NCI-H446 treated with DMSO at 0.1 percent for 48 hours (cell line): ENCODE data around the gene RING1.

Experiments used
- DNase-seq: peaks from one replicate; lab custom pipeline; 2025; lab: John Stamatoyannopoulos, UW

RING1 gene

GRCh38 chr6:33208091-33208967 lies at the start of gene RING1:
Gene RING1 (plus strand): TSS chr6:33208500. CDS start chr6:33208823, 323 bp downstream.
- peak; percentile 18 for DNase-seq

- DNase-seq = no peak
These were observed 48.2 kb upstream of the RING1 start for GRCh38 chr6:33160096-33160495.

- DNase-seq = peak; percentile 97
These were observed 47.5 kb upstream of the RING1 start for GRCh38 chr6:33160728-33161344.

DNA sequence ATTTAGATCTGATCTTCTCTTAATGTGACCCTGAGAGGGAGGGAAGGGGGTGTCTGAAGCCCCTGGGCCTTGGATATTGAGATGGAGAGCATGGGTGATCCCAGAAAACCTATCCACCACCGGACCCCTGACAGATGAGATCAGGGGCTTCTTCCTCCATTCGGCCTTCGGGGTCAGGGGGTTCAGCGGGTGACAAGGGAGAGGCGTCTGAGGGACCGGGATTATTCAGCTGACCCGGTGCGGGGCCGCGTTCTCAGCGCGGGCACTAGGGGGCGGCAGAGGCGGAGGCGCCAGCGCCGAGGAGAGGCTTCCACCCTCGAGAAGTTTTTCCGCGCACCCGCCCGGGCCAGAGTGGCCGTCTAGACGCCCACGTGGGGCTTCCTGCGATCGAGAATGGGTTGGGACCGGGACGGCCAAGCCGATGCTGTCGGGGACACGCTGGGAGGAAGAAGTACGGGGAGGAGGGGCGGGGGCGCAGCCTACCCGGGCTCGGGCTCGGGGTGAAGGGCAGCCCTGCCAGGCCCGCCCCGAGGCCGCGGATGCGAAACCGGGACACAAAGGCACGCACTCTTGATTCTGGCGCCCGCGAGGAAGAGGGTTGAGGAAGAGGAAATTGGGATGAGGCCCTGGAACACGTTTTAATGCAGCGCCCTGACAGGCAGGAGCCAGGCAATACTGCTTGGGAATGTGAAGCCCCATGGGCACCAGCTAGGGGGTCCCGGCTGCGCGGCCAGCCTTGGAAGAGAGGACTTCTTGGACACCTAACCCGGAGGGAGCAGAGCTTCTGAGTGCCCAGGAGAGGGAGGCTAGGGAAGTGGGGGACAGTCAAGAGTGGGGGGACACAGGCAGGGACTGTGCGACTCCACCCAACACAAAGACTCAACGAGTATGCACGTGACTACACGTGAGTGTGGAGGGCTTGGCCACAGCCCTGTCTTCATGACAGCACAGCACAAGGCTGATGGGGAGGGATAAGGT lies 46.7 kb upstream of the RING1 start:
- DNase-seq = peak; percentile 31

GRCh38 chr6:33163540-33163939 lies 44.8 kb upstream of the RING1 start:
- no peak for DNase-seq

GRCh38 chr6:33164176-33164575 lies 44.1 kb upstream of the RING1 start:
- DNase-seq = no peak

DNA sequence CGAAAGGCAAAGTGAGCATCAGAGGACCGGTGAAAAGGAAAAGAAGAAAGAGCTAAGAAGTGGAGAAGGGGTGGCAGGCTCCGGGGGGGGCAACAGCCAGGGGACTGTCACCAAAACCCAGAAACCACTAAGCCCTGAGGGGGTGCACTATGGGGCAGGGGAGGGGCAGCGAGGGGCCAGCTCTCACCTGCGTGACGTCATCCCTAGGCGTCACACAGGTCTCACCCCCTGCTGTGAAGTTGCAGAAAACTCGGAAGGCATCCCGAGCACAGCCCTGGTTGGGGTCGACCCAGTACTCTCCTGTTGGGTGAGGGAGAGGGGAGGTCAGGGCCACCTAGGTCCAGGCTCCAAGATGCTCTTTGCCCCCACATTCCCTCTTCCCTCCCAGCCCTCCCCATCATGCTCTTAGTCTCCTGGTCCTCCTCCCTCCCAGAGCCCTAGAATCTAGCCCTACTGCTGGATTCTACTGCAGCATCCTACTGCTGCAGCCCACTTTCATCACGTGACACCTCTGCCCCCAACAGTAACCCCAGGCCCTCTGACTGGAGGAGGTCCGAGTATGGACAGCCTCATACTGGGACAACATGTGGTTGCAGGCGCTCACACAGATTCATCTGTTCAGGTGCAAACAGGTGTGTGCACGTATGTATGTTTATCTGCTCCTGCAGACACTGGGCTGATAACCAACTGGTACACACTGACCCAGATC lies 43.5 kb upstream of the RING1 start:
- DNase-seq = no peak

DNA sequence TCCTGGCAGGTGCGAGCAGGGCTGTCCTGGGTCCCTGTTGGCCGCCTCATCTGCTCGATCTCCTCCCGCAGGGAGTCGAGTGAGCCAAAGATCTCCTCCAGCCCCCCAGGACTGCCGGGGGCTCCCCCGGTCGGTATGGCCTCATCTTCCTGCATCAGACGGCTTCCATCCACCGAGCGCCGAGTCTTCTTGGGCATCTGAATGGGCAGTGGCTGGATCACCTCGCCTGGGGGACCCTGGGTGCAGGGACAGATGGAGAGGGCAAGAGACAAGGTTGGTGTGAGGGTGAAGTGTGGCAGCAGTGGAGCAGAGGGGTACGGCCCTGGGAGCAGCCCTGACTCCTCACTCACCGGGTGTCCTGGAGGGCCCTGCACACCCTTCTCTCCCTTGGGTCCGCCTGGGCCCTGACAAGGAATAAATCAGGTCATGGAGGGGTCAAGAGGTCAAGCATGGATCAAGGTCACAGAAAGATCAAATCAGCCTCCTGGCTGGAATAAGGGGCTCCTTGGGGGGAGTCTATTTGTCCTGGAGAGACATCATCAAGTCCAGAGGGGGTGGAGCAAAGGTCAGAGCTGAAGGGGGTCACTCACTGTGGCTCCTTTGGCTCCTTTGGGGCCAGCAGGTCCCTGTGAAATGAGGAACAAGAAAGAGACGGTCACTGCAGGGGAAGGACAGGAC lies 42.6 kb upstream of the RING1 start:
- no peak for DNase-seq

DNA sequence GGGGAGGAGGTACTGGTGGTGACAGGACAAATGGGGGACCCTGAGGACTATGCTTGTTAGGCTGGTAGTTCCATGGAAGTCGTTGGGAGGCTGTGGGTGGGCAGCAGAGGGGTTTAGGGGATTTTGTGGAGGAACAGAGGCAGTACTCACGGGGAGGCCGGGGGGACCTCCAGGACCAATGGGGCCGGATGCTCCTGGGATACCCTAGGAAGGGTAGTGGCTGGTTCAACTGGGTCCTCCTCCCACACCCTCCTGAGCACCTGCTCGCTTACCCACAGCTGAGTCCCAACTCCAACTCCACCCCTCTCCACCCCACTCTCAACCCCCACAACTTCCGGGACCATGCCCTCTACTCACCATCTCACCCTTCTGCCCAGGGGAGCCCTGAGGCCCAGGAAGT lies 41.9 kb upstream of the RING1 start:
- DNase-seq = no peak

DNA sequence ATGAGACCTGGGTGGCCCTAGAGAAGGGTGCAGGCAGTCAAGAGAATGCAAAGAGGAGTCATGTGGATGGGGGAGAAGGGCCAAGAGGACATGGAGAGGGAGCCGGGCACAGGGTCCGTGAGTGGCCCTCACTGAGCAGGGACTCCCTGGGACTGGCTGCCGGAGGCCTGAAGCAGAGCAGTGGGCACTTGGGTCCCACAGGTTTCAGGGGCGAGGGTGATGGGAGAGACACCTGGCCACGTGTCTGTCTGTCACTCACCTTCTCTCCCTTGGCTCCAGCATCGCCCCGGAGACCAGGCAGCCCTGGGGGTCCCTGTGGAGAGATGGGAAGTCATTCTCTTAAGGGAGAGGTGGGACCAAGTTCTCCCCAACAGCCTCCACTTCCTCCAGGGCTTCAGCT lies 41.5 kb upstream of the RING1 start:
- DNase-seq = no peak

DNA sequence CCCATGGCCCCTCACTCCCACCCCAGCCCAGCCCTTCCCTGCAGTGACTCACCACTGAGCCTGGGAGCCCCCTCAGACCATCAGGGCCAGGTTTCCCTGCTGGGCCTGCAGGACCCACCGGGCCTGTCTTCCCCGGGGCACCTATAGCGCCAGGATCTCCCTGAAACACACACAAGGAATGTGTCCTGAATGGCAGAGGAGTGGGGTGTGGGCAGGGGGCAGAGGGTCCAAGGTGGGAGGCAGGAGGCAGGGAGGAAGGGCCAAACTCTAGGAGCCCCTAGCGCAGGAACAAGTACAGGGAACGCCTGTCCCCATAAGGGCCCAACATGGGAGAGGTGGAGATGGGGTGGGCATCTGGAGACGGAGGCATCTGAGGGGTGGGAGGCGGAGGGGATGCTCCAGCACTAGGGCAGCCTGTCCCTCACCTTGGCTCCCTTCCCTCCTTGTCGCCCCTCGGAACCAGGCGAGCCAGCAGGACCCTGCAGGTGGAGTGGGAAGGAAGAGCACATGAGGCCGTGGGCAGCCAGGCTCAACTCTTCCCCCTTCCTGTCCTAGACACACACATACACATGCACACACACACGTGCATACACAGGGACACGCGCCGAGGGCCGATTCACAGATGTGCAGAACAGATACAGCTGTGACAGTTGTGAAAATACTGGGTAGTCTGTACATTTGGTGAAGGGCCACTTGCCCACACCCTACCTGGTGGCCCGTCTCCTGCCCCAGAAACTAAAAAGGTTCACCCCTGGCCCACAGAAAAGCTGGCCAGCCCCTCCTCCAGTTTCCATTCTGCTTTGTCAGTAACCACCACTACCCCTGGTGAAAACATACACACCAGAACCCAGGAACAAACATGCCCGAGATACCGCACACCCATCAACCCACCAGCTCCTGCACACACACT lies 40.7 kb upstream of the RING1 start:
- no peak for DNase-seq

GRCh38 chr6:33168284-33168601 lies 40.1 kb upstream of the RING1 start:
- DNase-seq = no peak

- no peak for DNase-seq
These were observed 39.7 kb upstream of the RING1 start for GRCh38 chr6:33168639-33169038.

- DNase-seq = no peak
These were observed 38.8 kb upstream of the RING1 start for GRCh38 chr6:33169291-33170175.

DNA sequence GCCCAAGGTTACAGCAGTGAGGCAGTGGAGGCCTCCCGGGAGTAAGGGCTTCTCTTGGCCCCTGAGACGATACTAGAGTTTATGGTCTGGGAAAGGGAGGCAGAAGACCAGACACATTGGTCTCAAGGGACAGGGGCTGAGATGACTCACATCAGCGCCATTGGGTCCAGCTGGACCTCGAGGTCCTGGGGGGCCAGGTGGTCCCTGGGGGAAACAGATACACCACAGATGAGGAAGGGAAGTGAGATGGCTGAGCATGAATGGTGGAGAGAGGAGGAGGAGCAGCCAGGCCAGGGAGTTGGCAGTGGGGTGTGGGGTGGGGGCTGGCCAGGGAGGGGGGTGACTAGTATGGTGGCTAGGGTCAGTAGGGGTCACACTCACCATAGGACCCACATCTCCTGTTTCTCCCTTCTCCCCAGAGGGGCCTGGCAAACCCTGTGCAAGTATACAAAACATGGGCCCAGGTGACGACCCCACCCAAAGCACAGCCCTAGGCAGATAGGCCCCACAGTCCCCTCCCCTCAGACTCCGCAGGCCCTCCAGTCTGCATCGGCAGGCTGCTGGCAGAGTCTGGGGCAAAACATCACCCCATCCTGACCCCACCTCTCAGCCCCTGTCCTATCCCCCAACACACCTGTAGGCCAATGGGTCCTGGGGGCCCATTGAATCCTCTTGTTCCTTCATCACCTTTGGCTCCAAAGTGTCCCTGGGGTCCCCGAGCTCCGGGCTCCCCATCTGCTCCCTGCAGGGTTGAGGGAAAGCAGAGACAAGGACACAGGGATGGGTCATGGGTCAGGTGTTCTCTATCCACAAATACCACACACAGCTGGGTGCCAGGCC lies 37.9 kb upstream of the RING1 start:
- no peak for DNase-seq

GRCh38 chr6:33171016-33171879 lies 37.1 kb upstream of the RING1 start:
- DNase-seq = no peak
